B cell (primary cell): ENCODE measurements around the gene IDH3A. TPM values are rescaled to one million over a fixed set of nuclear protein-coding genes. Genes with fewer than 3 reads are reported as not detected.

ENCODE experiments used
- ATAC-seq: fragments of 200-7000 bp; cut with Tn5 transposase; one replicate; pipeline ENCODE4 v1.10.0; 2021; ENCODE audit warnings: low read depth, mild to moderate bottlenecking, moderate number of reproducible peaks, moderate library complexity
- CTCF ChIA-PET: fragments of 350-600 bp; sonication (Branson Sonifier 250); formaldehyde crosslinking; loops from one replicate; lab custom pipeline; 2021; ENCODE audit warnings: antibody characterized with exemption, inconsistent platforms; lab: Charles Lee
- POLR2A ChIA-PET: fragments of 350-600 bp; sonication (Branson Sonifier 250); formaldehyde crosslinking; loops from one replicate; lab custom pipeline; 2021; ENCODE audit warnings: antibody characterized with exemption; lab: Charles Lee
- DNase-seq: peaks from one replicate; pipeline ENCODE4 v3.0.0; 2013
- H2AFZ ChIP-seq: 2 replicates; pipeline ENCODE4 v1.6.1; 2012; ENCODE audit warnings: mild to moderate bottlenecking, low read depth, low read length; ENCODE audit not compliant: insufficient read depth, poor library complexity, severe bottlenecking
- H3K27ac ChIP-seq, 2 donors: 1 replicate in 1 of 2; 2 replicates in 1 of 2; pipeline ENCODE4 v1.5.1; 2012 to 2013; ENCODE audit warnings: low read length in 2 of 2, mild to moderate bottlenecking in 2 of 2, moderate library complexity in 1 of 2
- H3K27me3 ChIP-seq, 4 experiments: fragments of 200-600 bp in 1 of 4; sonication (generic) in 1 of 4; replicated peaks in 1 of 4; 1 replicate in 2 of 4; 2 replicates in 2 of 4; pipeline versions ENCODE4 v1.6.1 to v1.7.0; 2013 to 2016; ENCODE audit warnings: low read length in 3 of 4, mild to moderate bottlenecking in 2 of 4, mixed read lengths in 1 of 4, moderate library complexity in 1 of 4; ENCODE audit not compliant: insufficient read depth in 4 of 4, control insufficient read depth in 3 of 4; ENCODE audit errors: control extremely low read depth in 1 of 4
- H3K36me3 ChIP-seq, 2 experiments: replicated peaks in 1 of 2; 1 replicate in 1 of 2; 2 replicates in 1 of 2; pipeline versions ENCODE4 v1.6.1 to v1.7.1; 2013; ENCODE audit warnings: low read length in 1 of 2; ENCODE audit not compliant: insufficient read depth in 2 of 2, control insufficient read depth in 1 of 2; ENCODE audit errors: control extremely low read depth in 1 of 2, extremely low read depth in 1 of 2
- H3K4me1 ChIP-seq, 2 donors: fragments of 200-600 bp in 1 of 2; sonication (generic) in 1 of 2; 1 replicate in 1 of 2; 2 replicates in 1 of 2; pipeline versions ENCODE4 v1.5.1 to v1.6.1; 2013 to 2017; ENCODE audit warnings: low read length in 2 of 2; ENCODE audit not compliant: control insufficient read depth in 2 of 2, insufficient read depth in 2 of 2
- H3K4me2 ChIP-seq: replicated peaks from 2 replicates; pipeline ENCODE3; 2012; ENCODE audit warnings: mild to moderate bottlenecking, low read depth, low read length; ENCODE audit not compliant: poor library complexity, severe bottlenecking
- H3K4me3 ChIP-seq, 5 experiments: fragments of 200-600 bp in 1 of 5; sonication (generic) in 1 of 5; 1 replicate in 3 of 5; 2 replicates in 2 of 5; pipeline versions ENCODE4 v1.5.1 to v1.7.0; 2011 to 2016; ENCODE audit warnings: low read length in 4 of 5, mild to moderate bottlenecking in 4 of 5, low read depth in 2 of 5, control low read depth in 1 of 5, moderate library complexity in 1 of 5; ENCODE audit not compliant: insufficient read depth in 1 of 5; ENCODE audit errors: control extremely low read depth in 1 of 5, extremely low read depth in 1 of 5
- H3K79me2 ChIP-seq: fragments of 200-600 bp; sonication (generic); one replicate; pipeline ENCODE4 v1.6.0; 2016; ENCODE audit warnings: low read length; ENCODE audit not compliant: control insufficient read depth, insufficient read depth
- H3K9ac ChIP-seq: fragments of 200-600 bp; sonication (generic); 2 replicates; pipeline ENCODE4 v1.6.1; 2017; ENCODE audit warnings: mild to moderate bottlenecking, low read length, moderate library complexity
- H3K9me3 ChIP-seq, 3 donors: one replicate each; pipeline versions ENCODE4 v1.6.1 to v1.7.1; 2013; ENCODE audit warnings: low read length in 2 of 3; ENCODE audit not compliant: control insufficient read depth in 2 of 3, insufficient read depth in 1 of 3; ENCODE audit errors: control extremely low read depth in 1 of 3
- H4K20me1 ChIP-seq: 2 replicates; pipeline ENCODE4 v1.6.0; 2012; ENCODE audit warnings: mild to moderate bottlenecking, low read length; ENCODE audit not compliant: insufficient read depth, control insufficient read depth, poor library complexity, severe bottlenecking
- H3K27ac Mint-ChIP-seq: one replicate; pipeline ENCODE4 v1.8.0; 2021; ENCODE audit warnings: mixed read lengths
- H3K27me3 Mint-ChIP-seq: one replicate; pipeline ENCODE4 v1.8.0; 2021; ENCODE audit warnings: mixed read lengths
- H3K4me1 Mint-ChIP-seq: one replicate; pipeline ENCODE4 v1.8.0; 2021; ENCODE audit warnings: mixed read lengths
- H3K4me3 Mint-ChIP-seq: one replicate; pipeline ENCODE4 v1.8.0; 2021; ENCODE audit warnings: mixed read lengths
- H3K9me3 Mint-ChIP-seq: one replicate; pipeline ENCODE4 v1.8.0; 2022; ENCODE audit warnings: mixed read lengths; ENCODE audit not compliant: insufficient read depth
- EZH2 ChIP-seq: IDR thresholded peaks from 2 replicates; pipeline ENCODE4 v1.6.1; 2012; ENCODE audit warnings: borderline replicate concordance, low read depth, mild to moderate bottlenecking, moderate library complexity, low read length; ENCODE audit not compliant: insufficient read depth, poor library complexity, severe bottlenecking
- WGBS: methylation state at CpG from one replicate; pipeline ENCODE4 v1.1.5; 2013; ENCODE audit warnings: missing lambda C conversion rate; ENCODE audit not compliant: insufficient coverage; 5-methylcytosine and 5-hydroxymethylcytosine counted together
- intact Hi-C: fragments of 100-400 bp; cut with micrococcal nuclease; formaldehyde crosslinking; loops from one replicate; pipeline ENCODE4 v1.10.0; 2022
- polyA plus RNA-seq: library from polyadenylated mRNA; depleted of rRNA; stranded (reverse); fragments of >200 nt; gene quantifications from 2 replicates; pipeline ENCODE4 v1.2.3, GENCODE V29; 2012
- total RNA-seq, 2 donors: library from RNA; stranded (reverse); fragments of 120-200 nt in 1 of 2; gene quantifications; 1 replicate in 1 of 2; 2 replicates in 1 of 2; pipeline versions ENCODE4 v1.2.3 to v1.2.4, GENCODE V29; 2013 to 2022
- TF ChIP-seq, protein P1 (sequence below): fragments of 200-600 bp; IDR thresholded peaks from one replicate; pipeline ENCODE4 v1.8.0; 2022; ENCODE audit warnings: antibody characterized with exemption, mild to moderate bottlenecking

The IDH3A gene
- total and polyA plus RNA-seq, 2 donors (not counting 1 experiment from before 2014, with no cell fraction given) = 39.7 to 71.7 TPM

DNA sequence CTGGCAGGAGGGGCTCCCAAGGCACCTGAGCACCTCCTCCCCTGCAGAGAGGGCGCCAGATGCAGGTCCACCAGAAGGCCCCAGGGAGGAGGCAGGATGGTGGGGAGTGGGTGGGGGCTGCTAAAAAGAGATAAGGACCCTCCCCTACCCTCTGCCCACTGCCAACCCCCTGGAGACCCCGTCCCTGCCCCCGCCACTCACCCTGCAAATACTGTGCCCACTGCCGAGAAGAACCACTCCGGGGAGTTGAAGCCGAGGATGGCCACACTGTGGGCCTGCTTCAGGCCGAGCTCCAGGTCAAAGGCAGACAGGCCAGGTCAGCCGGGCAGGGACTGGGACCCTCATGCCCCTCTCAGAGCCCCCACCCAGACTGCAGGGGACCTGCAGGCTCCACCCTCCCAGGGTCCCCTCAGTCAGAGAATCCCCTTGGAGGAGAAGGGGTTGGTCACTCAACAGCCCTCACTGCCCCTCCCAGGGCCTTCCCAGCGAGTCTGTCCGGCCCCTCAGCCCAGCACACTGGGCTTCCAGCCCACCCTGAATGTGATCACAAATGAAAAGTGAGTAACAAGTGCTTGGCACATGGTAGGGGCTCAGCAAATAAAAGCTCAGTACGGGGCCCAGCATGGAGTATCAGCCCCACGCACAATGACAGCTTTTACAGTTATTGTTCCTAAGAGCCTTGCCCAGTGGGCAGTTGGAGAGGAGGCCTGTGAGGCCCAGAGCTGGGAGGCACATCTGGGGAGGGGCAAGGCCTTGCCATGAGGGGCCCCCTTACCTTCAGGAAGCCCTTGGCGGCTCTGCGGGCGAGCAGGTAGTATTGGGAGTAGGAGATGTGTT is 44.8 kb downstream of the IDH3A start:
- intact Hi-C loops = loop anchor here (2.0 kb wide), 1 partner anchor 235 kb away; no protein-coding TSS in a partner anchor
- 91% methylated on average over 11 of the region's 15 CpGs for WGBS

More for the DNA sequence above, 44.8 kb downstream of the IDH3A start:
- Histone ChIP-seq H3K4me3 (no peak overlapping the region), H4K20me1 (no peaks in the 10 kb centered on the region), H3K9me3 (no peaks in the 10 kb centered on the region), H3K27ac (no peak overlapping the region), H3K9ac (no peak overlapping the region), H3K4me1 (no peaks in the 10 kb centered on the region), H3K27me3 (no peaks in the 10 kb centered on the region), H2AFZ (no peak overlapping the region), H3K79me2 (no peaks in the 10 kb centered on the region), H3K36me3 (no peaks in the 10 kb centered on the region), H3K4me2 (no peak overlapping the region)
- Mint-ChIP-seq H3K9me3 (peaks cover 2% of the 10 kb centered on the region), H3K27me3 (no peaks in the 10 kb centered on the region), H3K4me1 (peaks cover 2% of the 10 kb centered on the region), H3K27ac (no peak overlapping the region), H3K4me3 (no peak overlapping the region)
- TF ChIP-seq EZH2 = no peak
- TF ChIP-seq, protein P1, sequence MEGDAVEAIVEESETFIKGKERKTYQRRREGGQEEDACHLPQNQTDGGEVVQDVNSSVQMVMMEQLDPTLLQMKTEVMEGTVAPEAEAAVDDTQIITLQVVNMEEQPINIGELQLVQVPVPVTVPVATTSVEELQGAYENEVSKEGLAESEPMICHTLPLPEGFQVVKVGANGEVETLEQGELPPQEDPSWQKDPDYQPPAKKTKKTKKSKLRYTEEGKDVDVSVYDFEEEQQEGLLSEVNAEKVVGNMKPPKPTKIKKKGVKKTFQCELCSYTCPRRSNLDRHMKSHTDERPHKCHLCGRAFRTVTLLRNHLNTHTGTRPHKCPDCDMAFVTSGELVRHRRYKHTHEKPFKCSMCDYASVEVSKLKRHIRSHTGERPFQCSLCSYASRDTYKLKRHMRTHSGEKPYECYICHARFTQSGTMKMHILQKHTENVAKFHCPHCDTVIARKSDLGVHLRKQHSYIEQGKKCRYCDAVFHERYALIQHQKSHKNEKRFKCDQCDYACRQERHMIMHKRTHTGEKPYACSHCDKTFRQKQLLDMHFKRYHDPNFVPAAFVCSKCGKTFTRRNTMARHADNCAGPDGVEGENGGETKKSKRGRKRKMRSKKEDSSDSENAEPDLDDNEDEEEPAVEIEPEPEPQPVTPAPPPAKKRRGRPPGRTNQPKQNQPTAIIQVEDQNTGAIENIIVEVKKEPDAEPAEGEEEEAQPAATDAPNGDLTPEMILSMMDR = no peak
- ChIA-PET CTCF (interaction anchor here (0.9 to 16.6 kb wide), 12 partner anchors 9 to 234 kb away, joined by 3 to 394 read pairs (median 33); partner anchors contain the start of genes CIB2 and IDH3A), POLR2A (interaction anchor here (0.5 to 1.1 kb wide), 2 partner anchors 39 to 45 kb away, joined by 3 to 4 read pairs; partner anchors contain the start of gene IDH3A)
- DNase-seq (no peak), ATAC-seq (no peak)
